CD4-positive, alpha-beta T cell treated with Interleukin-4 for 4 hours (primary cell): ENCODE measurements around the gene NXPH3.

Experiments used
- DNase-seq: peaks from one replicate; pipeline ENCODE4 v3.0.0-alpha.2; 2020

NXPH3 gene

GRCh38 chr17:49576917-49577649, 1.4 kb downstream of the NXPH3 start:
- no peak for DNase-seq

DNA sequence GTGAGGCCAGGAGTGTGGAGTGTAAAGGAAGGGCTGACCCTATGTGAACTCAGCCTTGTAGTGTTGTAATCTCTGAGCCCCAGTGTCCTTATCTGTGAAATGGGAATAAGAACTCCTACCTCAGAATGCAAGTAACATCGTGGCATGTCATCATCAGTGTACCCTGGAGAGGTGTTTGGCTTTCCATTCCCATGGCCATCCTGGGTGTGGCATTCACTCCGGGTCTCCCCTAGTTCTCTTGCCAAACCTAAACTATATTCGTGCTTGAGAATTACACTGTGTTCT, 1.9 kb downstream of the NXPH3 start:
- DNase-seq = no peak

GRCh38 chr17:49577963-49578362, 2.3 kb downstream of the NXPH3 start:
- no peak for DNase-seq

DNA sequence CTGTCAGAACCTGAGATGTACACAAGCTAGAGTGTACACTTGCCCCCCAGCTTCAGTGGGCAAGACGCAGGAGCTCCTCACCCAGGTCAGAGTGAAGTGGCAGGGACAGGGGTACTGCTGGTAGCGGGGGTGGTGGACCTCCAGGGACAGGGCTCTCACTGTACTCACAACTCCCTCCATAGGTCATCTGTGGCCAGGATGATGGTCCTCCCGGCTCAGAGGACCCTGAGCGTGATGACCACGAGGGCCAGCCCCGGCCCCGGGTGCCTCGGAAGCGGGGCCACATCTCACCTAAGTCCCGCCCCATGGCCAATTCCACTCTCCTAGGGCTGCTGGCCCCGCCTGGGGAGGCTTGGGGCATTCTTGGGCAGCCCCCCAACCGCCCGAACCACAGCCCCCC, 2.7 kb downstream of the NXPH3 start:
- DNase-seq = no peak

GRCh38 chr17:49578952-49579500, 3.4 kb downstream of the NXPH3 start:
- DNase-seq = no peak

GRCh38 chr17:49579522-49579921, 3.9 kb downstream of the NXPH3 start:
- DNase-seq = no peak

- no peak for DNase-seq
These were observed 4.5 kb downstream of the NXPH3 start for GRCh38 chr17:49580055-49580721.

DNA sequence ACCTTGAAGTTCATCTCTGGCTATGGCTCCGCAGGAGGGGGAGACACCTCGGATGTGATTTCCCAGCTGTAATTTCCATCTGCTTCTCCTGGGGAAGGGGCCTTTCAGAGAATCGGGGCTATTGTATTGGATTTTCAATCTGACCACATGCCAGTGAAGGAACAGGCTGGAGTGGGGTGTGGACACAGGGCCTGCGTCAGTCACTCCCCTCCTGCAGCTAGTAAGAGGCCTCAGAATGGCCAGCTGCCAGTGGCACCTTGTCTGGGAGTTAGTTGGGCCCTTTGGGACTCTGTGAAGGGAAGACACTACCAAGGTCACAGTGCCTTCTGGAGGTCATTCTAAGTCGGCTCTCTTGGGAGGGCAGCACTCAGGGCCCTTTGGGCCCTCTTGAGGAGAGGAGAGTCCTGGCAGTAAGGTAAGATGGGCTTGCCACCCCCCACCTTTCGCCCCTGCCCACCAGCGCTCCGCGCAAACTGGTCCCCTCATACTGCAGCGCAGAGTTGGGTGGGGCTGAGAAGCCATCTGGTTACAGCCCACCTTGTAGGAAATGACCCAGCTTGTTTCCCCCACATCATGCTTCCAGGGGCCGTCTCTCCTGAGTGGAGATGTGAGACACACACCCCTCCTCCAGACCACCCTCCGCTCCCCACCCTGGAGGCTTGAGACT, 5.4 kb downstream of the NXPH3 start:
- no peak for DNase-seq

DNA sequence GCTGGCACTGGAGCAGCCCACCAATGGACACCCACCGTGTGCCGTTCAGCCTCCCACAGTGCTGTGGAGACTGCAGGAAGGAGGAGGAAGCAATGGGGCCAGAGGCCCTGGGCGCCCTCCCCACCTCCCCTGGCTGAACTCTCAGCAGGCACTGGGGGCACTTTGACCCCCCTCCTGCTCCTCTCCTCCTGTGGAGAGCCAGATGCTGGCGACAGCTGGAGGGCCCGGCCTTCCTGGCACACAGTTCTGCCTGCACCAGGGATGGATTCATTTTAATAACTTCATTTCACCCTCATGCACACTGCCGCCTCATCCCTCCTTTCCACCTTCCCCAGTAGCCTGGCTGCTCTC, 6.0 kb downstream of the NXPH3 start:
- no peak for DNase-seq

DNA sequence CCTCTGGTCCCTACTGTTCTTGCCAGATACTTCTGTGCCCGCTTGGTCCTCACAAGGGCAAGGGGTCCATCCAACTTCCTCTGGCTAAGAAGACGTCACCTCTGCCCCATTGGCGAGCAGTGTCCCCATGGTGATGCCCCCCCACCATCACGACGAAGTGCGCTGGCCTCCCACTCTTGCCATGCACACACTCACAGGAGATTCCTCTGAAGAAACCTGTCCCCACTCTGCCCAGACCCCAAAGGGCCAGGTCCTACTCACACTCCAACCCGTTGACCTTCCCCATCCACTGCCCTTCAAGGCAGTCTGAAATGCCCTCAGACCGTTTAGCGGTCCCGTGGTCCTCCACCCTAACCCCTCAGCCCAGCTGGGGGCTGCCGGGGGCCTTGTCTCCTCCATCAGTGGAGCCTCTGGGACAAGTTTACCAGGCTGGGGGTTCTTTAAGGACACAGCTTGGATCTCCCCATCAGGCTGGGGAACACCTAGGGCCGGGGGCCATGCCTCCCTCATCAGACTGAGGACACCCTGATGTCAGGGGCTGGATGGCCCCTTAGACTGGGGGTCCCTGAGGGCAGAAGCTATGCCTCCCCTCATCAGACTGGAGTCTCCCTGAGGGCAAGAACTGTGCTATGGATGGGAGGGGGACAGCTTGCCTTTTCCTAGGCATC, 6.5 kb downstream of the NXPH3 start:
- no peak for DNase-seq

- no peak for DNase-seq
These were observed 7.1 kb downstream of the NXPH3 start for GRCh38 chr17:49582789-49583188.

DNA sequence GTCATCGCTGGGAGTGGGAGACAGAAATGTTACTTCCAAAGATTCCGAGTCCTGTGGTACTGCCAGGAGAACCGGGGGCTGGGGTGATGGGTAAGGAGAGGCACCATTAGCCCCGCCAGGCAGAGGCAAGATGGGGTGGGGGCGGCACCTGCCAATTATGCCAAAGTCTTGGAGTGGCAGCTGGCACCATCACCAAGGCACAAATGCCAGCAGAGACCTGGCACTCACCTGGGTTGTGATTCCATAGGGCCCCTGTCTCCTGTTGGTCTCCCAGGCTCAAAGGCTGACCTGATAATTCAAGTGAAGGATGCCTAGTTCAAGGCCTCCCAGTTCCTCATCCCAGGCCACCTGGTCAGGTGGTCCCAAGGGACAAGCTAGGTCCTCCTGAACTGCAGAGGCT, 7.6 kb downstream of the NXPH3 start:
- no peak for DNase-seq

DNA sequence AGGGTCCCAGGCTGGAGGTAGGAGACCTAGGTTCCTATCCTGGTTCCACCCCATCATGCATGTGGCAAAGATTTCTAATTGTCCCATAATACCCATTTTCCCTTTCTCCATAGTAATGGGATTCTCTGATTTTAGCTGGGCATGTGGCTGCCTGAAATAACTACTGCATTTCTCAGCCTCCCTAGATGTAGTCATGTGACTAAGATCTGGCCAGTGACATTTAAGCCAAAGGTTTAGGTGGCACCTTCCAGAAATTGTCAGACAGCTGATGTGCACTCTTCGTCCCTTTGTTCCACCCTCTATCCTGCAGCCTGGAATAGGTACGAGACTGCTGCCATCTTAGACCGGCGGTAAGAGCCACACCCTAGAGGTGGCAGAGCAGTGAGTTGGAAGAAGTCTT, 8.2 kb downstream of the NXPH3 start:
- no peak for DNase-seq

GRCh38 chr17:49585422-49586027, 9.9 kb downstream of the NXPH3 start:
- DNase-seq = no peak

GRCh38 chr17:49587366-49588073, 11.8 kb downstream of the NXPH3 start:
- no peak for DNase-seq

DNA sequence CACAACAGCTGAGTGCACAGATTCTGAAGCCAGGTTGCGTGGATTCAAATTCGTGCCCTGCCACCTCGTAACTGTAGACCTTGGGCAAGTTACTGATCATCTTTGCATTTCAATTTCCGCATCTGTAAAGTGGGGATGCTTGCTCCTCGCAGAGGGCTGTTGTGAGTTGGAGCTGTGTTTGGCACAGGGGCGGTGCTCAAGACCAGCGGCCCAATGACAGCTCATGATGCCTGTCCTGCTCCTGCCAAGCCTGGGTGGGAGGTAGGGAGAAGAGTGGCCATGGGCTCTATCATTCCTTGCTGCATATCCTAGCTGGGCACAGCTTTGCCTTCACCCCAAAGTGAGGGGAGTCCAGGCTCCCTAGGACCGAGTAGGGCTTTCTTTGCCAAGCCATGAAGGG, 12.6 kb downstream of the NXPH3 start:
- no peak for DNase-seq

DNA sequence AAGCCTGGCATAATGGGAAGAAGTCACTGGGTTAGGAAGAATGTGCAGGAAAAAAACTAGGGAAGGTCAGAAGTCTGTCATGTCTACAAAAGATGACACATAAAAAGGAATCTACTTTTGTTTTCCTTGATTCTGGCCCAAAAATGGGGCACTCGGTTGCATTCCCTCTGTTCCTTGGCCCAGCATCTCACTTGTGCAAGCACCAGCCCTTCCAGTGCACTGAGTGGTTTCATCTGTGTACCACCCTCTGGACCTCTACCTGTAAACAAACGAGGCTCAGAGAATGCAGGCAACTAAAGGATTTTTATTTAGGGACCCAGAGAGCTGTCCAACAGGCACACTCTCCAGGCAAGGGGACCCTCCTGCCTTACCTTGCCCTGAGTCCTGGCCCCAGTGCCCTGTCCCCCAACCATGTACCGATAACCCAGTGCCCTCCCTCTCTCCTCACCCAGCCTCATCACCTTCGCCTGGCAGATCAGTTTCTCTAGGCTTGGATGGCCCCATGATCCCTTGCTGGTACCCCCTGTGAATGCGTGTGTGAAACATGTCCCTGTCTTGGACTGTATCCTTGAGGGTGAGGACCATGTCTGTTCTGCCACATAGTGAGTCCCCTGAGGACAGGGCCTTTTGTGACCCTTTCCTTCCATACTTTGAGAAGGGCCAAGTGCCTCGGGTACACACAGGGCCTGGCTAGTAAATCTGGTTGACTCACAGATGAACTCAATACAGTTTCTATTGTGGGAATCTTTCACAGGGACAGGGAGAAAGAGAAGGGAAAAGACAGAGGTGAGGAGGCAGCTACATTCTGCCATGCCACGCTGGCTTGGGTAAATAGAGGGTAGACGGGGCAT, 13.3 kb downstream of the NXPH3 start:
- DNase-seq = no peak

GRCh38 chr17:49589577-49589927, 13.9 kb downstream of the NXPH3 start:
- no peak for DNase-seq

- DNase-seq = no peak
These were observed 15.2 kb downstream of the NXPH3 start for GRCh38 chr17:49590874-49591273.

DNA sequence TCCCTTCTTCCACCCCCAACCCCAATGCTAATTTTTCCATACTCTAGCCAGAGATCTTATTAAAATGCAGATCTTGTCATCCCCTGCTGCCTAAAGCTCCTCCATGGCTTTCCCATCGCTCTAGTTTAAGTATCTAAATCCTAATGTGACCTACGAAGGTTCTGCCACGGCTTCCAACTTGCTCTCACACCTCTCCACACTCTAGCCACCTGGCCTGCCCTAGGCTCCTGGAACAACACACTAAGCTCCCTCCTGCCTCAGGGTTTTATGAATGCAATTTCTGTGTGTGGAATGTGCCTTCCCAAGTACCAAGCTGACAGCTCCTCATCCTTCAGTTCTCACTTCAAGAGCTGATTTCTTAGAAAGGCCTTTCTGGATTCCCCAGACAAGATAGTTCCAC, 16.6 kb downstream of the NXPH3 start:
- DNase-seq = no peak

- DNase-seq = no peak
These were observed 19.7 kb downstream of the NXPH3 start for GRCh38 chr17:49595328-49595727.

- no peak for DNase-seq
These were observed 20.3 kb downstream of the NXPH3 start for GRCh38 chr17:49595980-49596379.
